ENCODE results near the gene MAP1S. TPM values are rescaled to one million over a fixed set of nuclear protein-coding genes. Genes with fewer than 3 reads are reported as not detected.
A peak's percentile ranks its signal among the peaks of the same experiment; 100 is the strongest.

MAP1S gene
- polyA plus RNA-seq, 3 donors, result 33.9 to 40.7 (median 39.4) TPM

- DNase-seq (ENCODE audit: extremely low read depth in 1 of 11, low read depth in 9 of 11, low spot score in 4 of 11), result no peak
These were observed 32.6 kb downstream of the MAP1S start for GRCh38 chr19:17751912-17752273.

DNA sequence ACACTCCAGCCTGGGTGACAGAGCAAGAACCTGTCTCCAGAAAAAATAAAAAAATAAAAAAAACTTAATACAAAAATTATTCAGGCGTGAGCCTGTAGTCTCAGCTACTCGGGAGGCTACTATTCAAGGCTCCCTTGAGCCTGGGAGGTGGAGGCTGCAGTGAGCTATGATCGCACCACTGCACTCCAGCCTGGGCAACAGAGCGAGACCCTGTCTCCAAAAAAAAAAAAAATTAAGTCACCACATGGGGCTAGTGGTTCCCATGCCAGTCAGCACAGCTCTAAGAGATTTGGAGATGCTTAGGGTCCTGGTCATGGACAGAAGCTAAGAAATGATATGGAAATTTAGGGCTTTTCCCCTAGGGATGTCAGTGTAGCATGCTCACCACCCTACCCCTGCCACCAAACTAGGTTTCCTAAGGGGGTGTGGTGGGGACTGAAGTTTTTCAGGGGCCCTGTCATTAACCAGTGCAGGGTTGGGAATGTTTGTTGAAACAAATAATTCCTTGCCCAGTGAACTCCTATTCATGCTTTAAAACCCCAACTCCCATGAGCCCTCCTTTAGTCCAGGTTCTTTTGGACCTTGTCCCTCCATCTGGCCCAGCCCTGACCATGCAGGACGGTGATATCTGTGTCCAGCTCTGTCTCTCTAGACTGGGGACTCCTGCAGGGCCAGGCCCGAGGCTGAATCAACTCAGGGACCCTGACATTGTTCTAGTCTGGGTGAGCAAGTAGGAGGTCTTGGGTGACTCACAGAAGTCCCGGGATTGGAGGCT is 33.8 kb downstream of the MAP1S start:
- DNase-seq (ENCODE audit: extremely low read depth in 1 of 11, low read depth in 9 of 11, low spot score in 4 of 11), result no peak

DNA sequence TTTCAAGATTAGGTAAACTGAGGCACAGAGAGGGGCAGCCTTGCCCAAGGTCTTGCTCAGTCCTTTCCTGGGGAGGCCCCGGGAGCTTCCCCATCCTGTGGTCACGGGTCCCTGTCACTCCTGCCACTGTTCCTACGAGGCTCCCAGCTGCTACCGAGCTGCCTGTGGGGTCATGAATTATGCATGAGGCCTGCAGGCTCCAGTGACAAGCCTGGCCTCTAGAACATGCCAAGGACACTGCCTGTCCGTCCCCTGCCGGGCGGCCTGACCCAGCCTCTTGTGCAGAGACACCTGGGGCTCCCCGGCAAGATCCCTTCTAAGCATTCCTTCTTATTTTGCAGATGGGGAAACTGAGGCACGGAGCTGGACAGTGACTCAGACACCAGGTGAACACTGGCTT is 34.7 kb downstream of the MAP1S start:
- DNase-seq (ENCODE audit: extremely low read depth in 1 of 11, low read depth in 9 of 11, low spot score in 4 of 11), result no peak

- no peak for DNase-seq (ENCODE audit: extremely low read depth in 1 of 11, low read depth in 9 of 11, low spot score in 4 of 11)
These were observed 35.6 kb downstream of the MAP1S start for GRCh38 chr19:17754634-17755442.

DNA sequence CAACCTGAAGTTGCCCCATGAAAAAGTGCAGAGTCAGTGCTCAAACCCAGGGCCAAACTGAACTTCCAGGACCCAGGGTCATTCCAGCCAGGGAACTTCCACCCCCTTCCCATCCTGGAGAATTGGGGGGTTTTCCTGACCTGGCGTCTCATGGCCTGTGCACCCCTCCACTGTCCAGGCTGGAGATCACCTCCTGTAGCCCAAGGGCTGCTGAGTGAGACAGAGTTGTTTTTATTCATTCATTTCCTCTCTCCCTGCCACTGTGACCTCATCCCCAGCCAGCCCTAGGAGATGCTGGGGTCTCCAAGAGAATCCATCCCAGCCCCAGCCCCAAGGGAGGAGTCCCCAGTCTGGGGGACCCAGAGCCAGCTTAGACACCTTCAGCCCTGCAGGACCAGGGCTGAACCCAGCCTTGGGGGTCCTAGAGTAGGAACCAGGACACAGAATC is 36.2 kb downstream of the MAP1S start:
- DNase-seq (ENCODE audit: extremely low read depth in 1 of 11, low read depth in 9 of 11, low spot score in 4 of 11), result no peak

GRCh38 chr19:17755977-17756670 is 36.8 kb downstream of the MAP1S start:
- peak in 1 of 11 donors; percentile 44 for DNase-seq (ENCODE audit: extremely low read depth in 1 of 11, low read depth in 9 of 11, low spot score in 4 of 11)

- no peak for DNase-seq (ENCODE audit: extremely low read depth in 1 of 11, low read depth in 9 of 11, low spot score in 4 of 11)
These were observed 37.8 kb downstream of the MAP1S start for GRCh38 chr19:17757125-17757524.

GRCh38 chr19:17758515-17758914 is 39.2 kb downstream of the MAP1S start:
- no peak for DNase-seq (ENCODE audit: extremely low read depth in 1 of 11, low read depth in 9 of 11, low spot score in 4 of 11)

DNA sequence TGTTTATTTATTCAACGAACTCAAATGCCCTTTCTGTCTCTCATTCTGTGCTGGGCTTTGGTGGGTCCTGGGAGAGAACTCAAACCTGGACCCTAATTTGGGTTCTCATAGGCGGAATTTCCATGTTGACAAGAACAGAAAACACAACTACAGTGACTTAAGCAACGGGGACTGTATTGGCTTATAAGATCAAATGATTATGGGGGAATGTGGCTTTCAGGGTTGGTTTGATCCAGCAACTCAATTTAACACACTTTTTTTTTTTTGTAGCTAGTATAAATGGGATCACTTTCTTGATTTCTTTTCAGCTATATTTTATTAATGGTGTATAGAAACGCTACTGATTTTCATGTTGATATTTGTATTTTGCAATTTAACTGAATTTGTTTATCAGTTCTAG is 41.9 kb downstream of the MAP1S start:
- DNase-seq (ENCODE audit: extremely low read depth in 1 of 11, low read depth in 9 of 11, low spot score in 4 of 11), result no peak

GRCh38 chr19:17762505-17763229 is 43.4 kb downstream of the MAP1S start:
- no peak for DNase-seq (ENCODE audit: extremely low read depth in 1 of 11, low read depth in 9 of 11, low spot score in 4 of 11)

- DNase-seq (ENCODE audit: extremely low read depth in 1 of 11, low read depth in 9 of 11, low spot score in 4 of 11), result no peak
These were observed 45.1 kb downstream of the MAP1S start for GRCh38 chr19:17764348-17764747.

DNA sequence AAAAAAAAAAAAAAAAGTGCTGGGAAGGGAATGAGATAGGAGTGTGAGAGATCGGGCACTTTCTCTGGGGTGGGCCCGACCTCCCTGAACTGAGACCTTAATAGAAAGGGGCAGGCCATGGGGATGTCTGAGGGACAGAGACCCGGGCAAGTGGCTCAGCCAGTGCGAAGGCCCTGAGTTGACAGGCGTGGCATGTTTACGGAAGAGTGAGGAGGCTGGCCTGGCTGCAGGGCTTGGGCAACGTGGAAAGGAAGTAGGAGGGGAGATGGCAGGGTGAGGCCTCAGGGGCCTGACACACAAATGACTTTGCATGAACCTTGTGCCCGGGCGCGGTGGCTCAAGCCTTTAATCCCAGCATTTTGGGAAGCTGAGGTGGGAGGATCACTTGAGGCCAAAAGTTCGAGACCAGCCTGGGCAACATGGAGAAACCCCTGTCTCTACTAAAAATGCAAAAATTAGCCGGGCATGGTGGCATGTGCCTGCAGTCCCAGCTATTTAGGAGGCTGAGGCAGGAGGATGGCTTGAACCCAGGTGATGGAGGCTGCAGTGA is 45.9 kb downstream of the MAP1S start:
- no peak for DNase-seq (ENCODE audit: extremely low read depth in 1 of 11, low read depth in 9 of 11, low spot score in 4 of 11)

DNA sequence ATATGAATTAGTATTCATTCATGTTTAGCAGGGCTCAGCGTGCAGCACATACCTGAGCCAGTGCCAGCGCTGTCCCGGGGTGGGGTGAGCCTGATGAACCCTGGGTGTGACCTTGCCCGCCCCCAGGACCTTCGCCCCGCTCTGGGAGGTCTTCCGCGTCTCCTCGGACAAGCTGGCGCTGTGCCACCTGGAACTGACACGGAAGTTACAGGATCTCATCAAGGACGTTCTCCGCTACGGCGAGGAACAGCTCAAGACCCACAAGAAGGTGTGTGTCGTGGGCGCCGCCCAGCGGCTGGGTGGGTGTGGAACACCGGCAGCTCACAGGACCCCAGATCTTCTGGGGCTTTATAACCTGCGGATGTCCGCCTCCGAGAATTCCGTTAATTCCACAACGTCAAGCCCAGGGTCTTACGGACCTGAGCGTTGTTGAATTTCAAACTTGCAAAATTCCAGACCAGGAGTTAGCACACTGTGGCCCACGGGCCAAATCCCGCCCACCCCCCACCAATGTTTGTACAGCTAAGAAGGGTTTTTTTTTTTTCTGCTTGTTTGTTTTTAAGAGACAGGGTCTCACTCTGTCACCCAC is 47.4 kb downstream of the MAP1S start:
- DNase-seq (ENCODE audit: extremely low read depth in 1 of 11, low read depth in 9 of 11, low spot score in 4 of 11), result peak in 5 of 11 donors; percentile 57 to 72 (median 67)

GRCh38 chr19:17767559-17767958 is 48.3 kb downstream of the MAP1S start:
- no peak for DNase-seq (ENCODE audit: extremely low read depth in 1 of 11, low read depth in 9 of 11, low spot score in 4 of 11)

DNA sequence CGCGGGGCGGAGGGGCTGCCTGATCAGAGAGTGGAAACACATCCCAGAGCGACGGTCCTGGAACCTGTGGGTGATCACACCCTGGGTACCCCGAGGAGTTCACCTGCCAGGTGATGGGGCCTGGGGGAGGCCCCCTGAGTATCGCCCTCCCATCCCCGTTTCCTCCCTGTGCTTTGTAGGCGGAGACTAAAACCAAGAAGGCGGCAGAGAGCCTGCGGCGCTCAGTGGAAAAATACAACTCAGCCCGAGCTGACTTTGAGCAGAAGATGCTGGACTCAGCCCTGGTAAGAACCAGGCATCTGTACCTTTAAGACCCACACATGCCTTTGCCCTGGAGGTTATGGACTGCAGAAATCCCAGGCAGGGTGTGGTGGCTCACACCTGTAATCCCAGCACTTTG is 51.3 kb downstream of the MAP1S start:
- DNase-seq (ENCODE audit: extremely low read depth in 1 of 11, low read depth in 9 of 11, low spot score in 4 of 11), result no peak

- no peak for DNase-seq (ENCODE audit: extremely low read depth in 1 of 11, low read depth in 9 of 11, low spot score in 4 of 11)
These were observed 52.9 kb downstream of the MAP1S start for GRCh38 chr19:17772172-17772571.

DNA sequence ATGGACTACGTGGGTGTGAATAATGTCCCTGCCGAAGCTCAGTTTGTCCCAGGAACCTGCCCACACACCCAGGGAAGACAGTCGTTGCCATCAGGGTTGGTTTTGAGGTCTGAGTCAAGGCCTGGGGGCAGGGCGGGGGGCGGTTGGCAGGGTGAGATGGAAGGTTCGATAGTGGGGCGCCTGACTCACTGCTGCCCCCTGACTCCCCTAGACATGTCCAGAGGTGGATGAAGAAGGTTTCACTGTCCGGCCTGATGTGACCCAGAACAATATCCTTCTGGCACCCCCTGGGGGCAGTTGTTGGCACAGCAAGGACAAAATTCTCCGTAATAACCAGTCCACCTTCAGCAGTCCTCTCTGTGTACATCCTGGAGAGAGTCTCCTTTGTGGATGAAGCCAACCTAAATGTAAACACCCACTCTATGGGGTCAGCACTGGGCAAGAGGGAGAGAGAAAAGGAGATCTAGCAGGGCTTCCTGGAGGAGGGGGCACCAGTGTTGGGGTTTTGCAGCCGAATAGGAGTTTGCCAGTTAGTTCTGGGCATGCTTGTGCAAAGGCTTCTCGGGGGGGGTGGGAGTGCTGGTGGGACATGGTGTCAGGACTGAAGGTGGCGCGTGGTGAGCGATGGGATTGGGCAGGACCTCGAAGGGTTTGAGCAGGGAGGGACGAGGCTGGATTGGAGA is 56.1 kb downstream of the MAP1S start:
- no peak for DNase-seq (ENCODE audit: extremely low read depth in 1 of 11, low read depth in 9 of 11, low spot score in 4 of 11)

Data from renal cortex interstitium (tissue), 11 donors.